AG10803 (cell line): ENCODE measurements around the gene ABTB2.

Experiments used
- DNase-seq: peaks from one replicate; pipeline ENCODE4 v3.0.0; 2010; ENCODE audit warnings: low read depth
- H3K4me3 ChIP-seq: 2 replicates; pipeline ENCODE4 v1.5.1; 2011; ENCODE audit warnings: mild to moderate bottlenecking, low read length, control low read depth
- TF ChIP-seq, protein P1 (sequence below): conservative IDR thresholded peaks from 2 replicates; pipeline ENCODE4 v1.5.1; 2011; ENCODE audit warnings: mild to moderate bottlenecking, low read length, control low read depth, inconsistent platforms

Gene ABTB2

DNA sequence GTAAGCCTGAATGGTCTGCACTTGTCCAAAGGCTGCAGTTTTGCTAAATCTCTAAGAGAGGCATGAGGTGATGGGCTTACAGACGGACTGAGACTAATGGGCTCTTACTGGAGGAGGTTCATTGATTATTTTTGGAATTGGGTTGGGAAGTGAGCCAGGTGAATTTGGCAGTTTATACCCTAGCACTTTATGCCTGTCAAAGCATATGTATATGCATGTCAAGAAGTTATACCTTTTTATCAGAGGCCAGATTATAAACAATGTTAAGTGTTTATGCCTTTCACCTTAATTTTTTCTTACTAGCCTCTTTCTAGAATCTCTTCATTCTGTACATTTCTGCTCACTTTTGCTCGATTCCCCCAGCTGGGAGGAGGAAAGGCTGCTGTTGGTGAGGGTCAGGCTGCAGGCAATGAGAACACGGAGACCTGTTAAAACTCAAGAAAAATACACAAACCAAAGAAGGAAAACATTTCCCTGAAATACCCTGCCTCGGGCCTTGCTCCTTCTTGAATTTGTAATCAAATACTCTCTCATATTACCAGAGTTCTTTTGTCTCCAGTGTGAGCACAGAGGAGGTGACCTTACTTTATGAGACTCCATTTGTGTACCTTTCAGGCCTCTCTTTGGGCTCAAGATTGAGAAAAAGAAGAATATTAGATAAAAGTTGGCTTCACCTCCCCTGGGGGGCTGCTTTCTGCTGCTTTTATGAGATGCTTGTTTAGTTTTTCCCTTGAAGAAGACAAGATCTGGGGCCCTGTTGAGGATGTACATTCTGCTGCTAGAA lies 232.7 kb downstream of the ABTB2 start:
- TF ChIP-seq, protein P1, sequence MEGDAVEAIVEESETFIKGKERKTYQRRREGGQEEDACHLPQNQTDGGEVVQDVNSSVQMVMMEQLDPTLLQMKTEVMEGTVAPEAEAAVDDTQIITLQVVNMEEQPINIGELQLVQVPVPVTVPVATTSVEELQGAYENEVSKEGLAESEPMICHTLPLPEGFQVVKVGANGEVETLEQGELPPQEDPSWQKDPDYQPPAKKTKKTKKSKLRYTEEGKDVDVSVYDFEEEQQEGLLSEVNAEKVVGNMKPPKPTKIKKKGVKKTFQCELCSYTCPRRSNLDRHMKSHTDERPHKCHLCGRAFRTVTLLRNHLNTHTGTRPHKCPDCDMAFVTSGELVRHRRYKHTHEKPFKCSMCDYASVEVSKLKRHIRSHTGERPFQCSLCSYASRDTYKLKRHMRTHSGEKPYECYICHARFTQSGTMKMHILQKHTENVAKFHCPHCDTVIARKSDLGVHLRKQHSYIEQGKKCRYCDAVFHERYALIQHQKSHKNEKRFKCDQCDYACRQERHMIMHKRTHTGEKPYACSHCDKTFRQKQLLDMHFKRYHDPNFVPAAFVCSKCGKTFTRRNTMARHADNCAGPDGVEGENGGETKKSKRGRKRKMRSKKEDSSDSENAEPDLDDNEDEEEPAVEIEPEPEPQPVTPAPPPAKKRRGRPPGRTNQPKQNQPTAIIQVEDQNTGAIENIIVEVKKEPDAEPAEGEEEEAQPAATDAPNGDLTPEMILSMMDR, result no peak
- no peak for DNase-seq

DNA sequence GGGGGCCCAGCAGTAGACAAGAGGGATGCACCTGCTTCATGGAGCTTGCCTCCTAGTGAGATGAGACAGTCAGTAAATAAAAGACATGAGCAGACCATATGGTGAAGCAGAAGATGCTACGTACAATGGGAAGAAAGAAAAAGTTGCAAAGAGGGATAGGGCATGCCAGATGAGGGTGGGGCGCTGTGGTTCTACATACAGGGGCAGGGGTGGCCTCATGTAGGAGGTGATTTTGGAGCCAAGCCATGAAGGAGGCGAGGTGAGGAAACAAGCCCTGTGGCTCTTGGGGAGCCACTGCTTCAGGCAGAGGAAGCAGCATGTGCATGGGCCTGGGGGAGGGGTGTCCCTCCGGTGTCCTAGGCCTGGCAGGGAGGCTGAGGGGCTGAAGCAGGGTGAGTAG lies 237.2 kb downstream of the ABTB2 start:
- no peak for DNase-seq
- no peak overlapping the region for H3K4me3 ChIP-seq
- TF ChIP-seq, protein P1, result no peak

More for the DNA sequence above, 232.7 kb downstream of the ABTB2 start:
- H3K4me3 ChIP-seq, result no peak overlapping the region

DNA sequence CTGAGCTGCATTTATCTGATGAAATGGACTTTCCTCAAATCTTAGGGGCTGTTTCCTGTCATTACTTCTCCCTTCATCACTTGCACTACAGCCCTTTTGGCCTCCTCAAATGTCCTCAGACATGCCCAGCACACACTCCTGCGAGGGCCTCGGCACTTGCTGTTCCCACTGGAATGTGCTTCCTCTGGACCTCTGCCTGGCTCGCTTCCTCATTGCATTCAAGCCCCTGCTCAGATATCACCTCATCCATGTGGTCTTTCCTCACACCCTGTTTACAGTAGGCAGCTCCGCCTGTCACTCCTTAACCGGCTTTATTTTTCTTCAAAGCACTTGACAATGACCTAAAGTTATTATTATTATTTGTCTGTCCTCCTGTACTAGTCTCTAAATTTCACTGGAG lies 243.3 kb downstream of the ABTB2 start:
- H3K4me3 ChIP-seq, result no peak overlapping the region
- DNase-seq, result no peak
- TF ChIP-seq, protein P1, result no peak

GRCh38 chr11:34114014-34114413 lies 243.8 kb downstream of the ABTB2 start:
- no peak overlapping the region for H3K4me3 ChIP-seq
- TF ChIP-seq, protein P1, result no peak
- no peak for DNase-seq

DNA sequence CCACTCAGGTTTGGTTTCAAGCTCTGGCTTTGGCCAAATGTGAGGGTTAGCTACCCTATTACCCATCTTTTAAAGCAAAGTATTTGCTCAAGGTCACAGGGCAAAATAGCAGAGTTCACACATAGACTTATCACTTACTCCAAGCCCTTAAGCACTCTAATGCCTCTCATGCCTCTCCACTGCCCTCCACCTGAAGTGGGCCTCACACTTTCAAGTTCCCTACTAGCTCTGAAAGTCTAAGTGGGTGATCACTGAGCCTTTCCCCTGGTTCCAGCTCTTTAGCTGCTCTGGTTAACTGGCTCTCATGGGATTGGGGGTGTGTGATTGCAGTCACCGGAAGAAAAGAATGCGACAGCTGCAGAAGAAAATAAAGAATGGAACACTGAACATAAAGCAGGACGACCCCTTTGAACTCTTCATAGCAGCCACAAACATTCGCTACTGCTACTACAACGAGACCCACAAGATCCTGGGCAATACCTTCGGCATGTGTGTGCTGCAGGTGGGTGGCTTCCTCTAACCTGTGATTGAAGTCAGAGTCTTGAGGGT lies 246.0 kb downstream of the ABTB2 start:
- no peak for DNase-seq
- TF ChIP-seq, protein P1, result no peak
- H3K4me3 ChIP-seq, result no peak overlapping the region

DNA sequence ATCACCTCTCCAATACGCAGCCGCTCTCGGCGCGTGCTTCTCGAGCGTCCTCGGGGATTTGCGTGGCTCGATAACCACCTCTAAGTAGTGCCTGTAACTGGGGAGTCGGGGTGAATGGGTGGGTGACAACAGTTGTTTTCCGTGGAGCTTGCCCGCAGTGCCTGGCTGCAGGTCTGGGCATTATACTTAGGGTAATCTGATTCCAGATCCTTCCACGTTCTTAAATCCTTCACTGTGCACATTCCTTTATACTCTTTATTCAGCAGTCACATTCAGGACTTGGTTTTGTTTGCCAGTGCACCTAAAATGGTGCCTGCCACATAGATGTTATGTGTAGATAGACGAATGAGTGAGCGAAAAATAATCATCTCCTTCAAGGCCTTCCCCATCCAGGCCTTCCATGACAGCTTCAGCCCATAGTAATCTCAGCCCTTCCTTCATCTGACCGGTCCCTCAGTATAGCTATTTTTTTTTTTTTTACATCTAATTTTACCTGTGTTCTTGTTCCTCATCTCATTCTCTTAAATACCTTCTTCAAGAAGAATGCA lies 251.8 kb downstream of the ABTB2 start:
- TF ChIP-seq, protein P1, result no peak
- peak overlapping the region; percentile 92 for H3K4me3 ChIP-seq
- DNase-seq, result peak; percentile 13
